HG03342 (cell line): Measurements from ENCODE around the gene SNED1.

Experiments used
- ATAC-seq: cut with Tn5 transposase; IDR thresholded peaks from one replicate; pipeline ENCODE4 v1.9.1; 2021; ENCODE audit warnings: mild to moderate bottlenecking, moderate library complexity; ENCODE audit not compliant: unreplicated experiment

The SNED1 gene

GRCh38 chr2:240991378-240992263 is 6.8 kb upstream of the SNED1 start:
- ATAC-seq = no peak

- ATAC-seq = no peak
These were observed 5.7 kb upstream of the SNED1 start for GRCh38 chr2:240992572-240993291.

GRCh38 chr2:240993446-240994170 is 4.8 kb upstream of the SNED1 start:
- ATAC-seq = no peak

- ATAC-seq = no peak
These were observed 4.1 kb upstream of the SNED1 start for GRCh38 chr2:240994171-240994896.

- no peak for ATAC-seq
These were observed 3.1 kb upstream of the SNED1 start for GRCh38 chr2:240995041-240996021.

- no peak for ATAC-seq
These were observed 2.1 kb upstream of the SNED1 start for GRCh38 chr2:240996161-240996833.

GRCh38 chr2:240996834-240997140 is 1.6 kb upstream of the SNED1 start:
- no peak for ATAC-seq

- ATAC-seq = no peak
These were observed 1.1 kb upstream of the SNED1 start for GRCh38 chr2:240997141-240997855.

GRCh38 chr2:240998706-240998994 is 232 bp downstream of the SNED1 start:
- ATAC-seq = no peak

GRCh38 chr2:240998995-240999791 is 775 bp downstream of the SNED1 start:
- no peak for ATAC-seq

- ATAC-seq = no peak
These were observed 1.6 kb downstream of the SNED1 start for GRCh38 chr2:240999873-241000541.

GRCh38 chr2:241000831-241001321 is 2.5 kb downstream of the SNED1 start:
- ATAC-seq = no peak

- no peak for ATAC-seq
These were observed 3.2 kb downstream of the SNED1 start for GRCh38 chr2:241001413-241002274.

- no peak for ATAC-seq
These were observed 4.0 kb downstream of the SNED1 start for GRCh38 chr2:241002275-241003046.

GRCh38 chr2:241003047-241003360 is 4.6 kb downstream of the SNED1 start:
- no peak for ATAC-seq

GRCh38 chr2:241003369-241003768 is 5.0 kb downstream of the SNED1 start:
- no peak for ATAC-seq
